GM21786 (cell line): ENCODE results near the gene KRT85.
"Not testable (repeated sequence)": the region's sequence is repeated elsewhere in the genome, so short reads cannot be mapped to it uniquely, and the experiment has no call there.

Experiments
- ATAC-seq: cut with Tn5 transposase; IDR thresholded peaks from one replicate; pipeline ENCODE4 v1.9.1; 2021; ENCODE audit not compliant: unreplicated experiment

KRT85 gene

GRCh38 chr12:52350786-52351185 is 16.5 kb downstream of the KRT85 start:
- no peak for ATAC-seq

- no peak for ATAC-seq
Measured at GRCh38 chr12:52350021-52350620, 17.2 kb downstream of the KRT85 start.

GRCh38 chr12:52349196-52349595 is 18.1 kb downstream of the KRT85 start:
- ATAC-seq, result no peak

GRCh38 chr12:52347551-52348510 is 19.4 kb downstream of the KRT85 start:
- ATAC-seq, result no peak

- ATAC-seq, result no peak
Measured at GRCh38 chr12:52347016-52347415, 20.3 kb downstream of the KRT85 start.

GRCh38 chr12:52346593-52346992 is 20.7 kb downstream of the KRT85 start:
- no peak for ATAC-seq

- not testable (repeated sequence) for ATAC-seq
Measured at GRCh38 chr12:52345041-52345440, 22.2 kb downstream of the KRT85 start.

- ATAC-seq, result no peak
Measured at GRCh38 chr12:52344111-52344510, 23.2 kb downstream of the KRT85 start.

- no peak for ATAC-seq
Measured at GRCh38 chr12:52343550-52343949, 23.7 kb downstream of the KRT85 start.

GRCh38 chr12:52342781-52343490 is 24.3 kb downstream of the KRT85 start:
- ATAC-seq, result no peak

- no peak for ATAC-seq
Measured at GRCh38 chr12:52341066-52341580, 26.2 kb downstream of the KRT85 start.

- no peak for ATAC-seq
Measured at GRCh38 chr12:52338241-52338960, 28.9 kb downstream of the KRT85 start.

- ATAC-seq, result no peak
Measured at GRCh38 chr12:52337054-52337453, 30.2 kb downstream of the KRT85 start.

GRCh38 chr12:52336641-52337040 is 30.6 kb downstream of the KRT85 start:
- ATAC-seq, result no peak

GRCh38 chr12:52335598-52336262 is 31.6 kb downstream of the KRT85 start:
- ATAC-seq, result no peak

- ATAC-seq, result no peak
Measured at GRCh38 chr12:52334185-52334584, 33.1 kb downstream of the KRT85 start.

- ATAC-seq, result no peak
Measured at GRCh38 chr12:52333321-52333720, 34.0 kb downstream of the KRT85 start.

- ATAC-seq, result no peak
Measured at GRCh38 chr12:52332381-52332780, 34.9 kb downstream of the KRT85 start.

- ATAC-seq, result no peak
Measured at GRCh38 chr12:52331833-52332232, 35.4 kb downstream of the KRT85 start.

GRCh38 chr12:52331039-52331438 is 36.2 kb downstream of the KRT85 start:
- ATAC-seq, result no peak
